ENCODE measurements around the gene RHOF. TPM values are rescaled to one million over a fixed set of nuclear protein-coding genes. Genes with fewer than 3 reads are reported as not detected.

RHOF gene
- total and polyA plus RNA-seq, 11 donors: 18.8 to 45.2 (median 25.7) TPM

DNA sequence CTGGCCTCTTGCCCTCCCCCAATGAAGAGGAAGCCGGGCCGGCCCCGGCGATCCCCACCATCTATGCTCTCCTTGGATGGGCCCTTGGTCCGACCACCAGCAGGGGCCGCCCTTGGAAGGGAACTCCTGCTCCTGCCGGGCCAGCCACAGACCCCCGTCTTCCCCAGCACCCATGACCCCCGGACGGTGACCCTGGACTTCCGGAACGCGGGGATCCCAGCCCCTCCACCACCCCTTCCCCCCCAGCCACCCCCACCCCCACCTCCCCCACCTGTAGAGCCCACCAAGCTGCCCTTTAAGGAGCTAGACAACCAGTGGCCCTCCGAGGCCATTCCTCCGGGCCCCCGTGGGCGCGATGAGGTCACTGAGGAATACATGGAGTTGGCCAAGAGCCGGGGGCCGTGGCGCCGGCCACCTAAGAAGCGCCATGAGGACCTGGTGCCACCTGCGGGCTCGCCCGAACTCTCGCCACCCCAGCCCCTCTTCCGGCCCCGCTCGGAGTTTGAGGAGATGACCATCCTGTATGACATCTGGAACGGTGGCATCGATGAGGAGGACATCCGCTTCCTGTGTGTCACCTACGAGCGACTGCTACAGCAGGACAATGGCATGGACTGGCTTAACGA lies 29.7 kb upstream of the RHOF start:
- Histone ChIP-seq H3K36me3 (peaks cover 0 to 97% (median 87%) of the 10 kb centered on the region in 9 donors), H3K27me3 (no peaks in the 10 kb centered on the region), H3K9me3 (no peaks in the 10 kb centered on the region), H3K27ac (no peak overlapping the region), H3K4me1 (peaks cover 0 to 8% (median 0%) of the 10 kb centered on the region in 12 donors), H3K4me3 (no peak overlapping the region)
- 85 to 91% (median 89%) methylated on average over 22 to 36 of the region's 36 CpGs for WGBS, 4 donors
- ATAC-seq (peak in 1 of 4 donors; percentile 7), DNase-seq (peak in 2 of 5 donors; percentile 19 to 20)
- intact Hi-C loops (cut with DNase I): no loop called here
- TF ChIP-seq POLR2A (IDR thresholded peaks at IDR 0.05): no peak
- TF ChIP-seq, protein P1, sequence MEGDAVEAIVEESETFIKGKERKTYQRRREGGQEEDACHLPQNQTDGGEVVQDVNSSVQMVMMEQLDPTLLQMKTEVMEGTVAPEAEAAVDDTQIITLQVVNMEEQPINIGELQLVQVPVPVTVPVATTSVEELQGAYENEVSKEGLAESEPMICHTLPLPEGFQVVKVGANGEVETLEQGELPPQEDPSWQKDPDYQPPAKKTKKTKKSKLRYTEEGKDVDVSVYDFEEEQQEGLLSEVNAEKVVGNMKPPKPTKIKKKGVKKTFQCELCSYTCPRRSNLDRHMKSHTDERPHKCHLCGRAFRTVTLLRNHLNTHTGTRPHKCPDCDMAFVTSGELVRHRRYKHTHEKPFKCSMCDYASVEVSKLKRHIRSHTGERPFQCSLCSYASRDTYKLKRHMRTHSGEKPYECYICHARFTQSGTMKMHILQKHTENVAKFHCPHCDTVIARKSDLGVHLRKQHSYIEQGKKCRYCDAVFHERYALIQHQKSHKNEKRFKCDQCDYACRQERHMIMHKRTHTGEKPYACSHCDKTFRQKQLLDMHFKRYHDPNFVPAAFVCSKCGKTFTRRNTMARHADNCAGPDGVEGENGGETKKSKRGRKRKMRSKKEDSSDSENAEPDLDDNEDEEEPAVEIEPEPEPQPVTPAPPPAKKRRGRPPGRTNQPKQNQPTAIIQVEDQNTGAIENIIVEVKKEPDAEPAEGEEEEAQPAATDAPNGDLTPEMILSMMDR (IDR thresholded peaks at IDR 0.05): no peak

DNA sequence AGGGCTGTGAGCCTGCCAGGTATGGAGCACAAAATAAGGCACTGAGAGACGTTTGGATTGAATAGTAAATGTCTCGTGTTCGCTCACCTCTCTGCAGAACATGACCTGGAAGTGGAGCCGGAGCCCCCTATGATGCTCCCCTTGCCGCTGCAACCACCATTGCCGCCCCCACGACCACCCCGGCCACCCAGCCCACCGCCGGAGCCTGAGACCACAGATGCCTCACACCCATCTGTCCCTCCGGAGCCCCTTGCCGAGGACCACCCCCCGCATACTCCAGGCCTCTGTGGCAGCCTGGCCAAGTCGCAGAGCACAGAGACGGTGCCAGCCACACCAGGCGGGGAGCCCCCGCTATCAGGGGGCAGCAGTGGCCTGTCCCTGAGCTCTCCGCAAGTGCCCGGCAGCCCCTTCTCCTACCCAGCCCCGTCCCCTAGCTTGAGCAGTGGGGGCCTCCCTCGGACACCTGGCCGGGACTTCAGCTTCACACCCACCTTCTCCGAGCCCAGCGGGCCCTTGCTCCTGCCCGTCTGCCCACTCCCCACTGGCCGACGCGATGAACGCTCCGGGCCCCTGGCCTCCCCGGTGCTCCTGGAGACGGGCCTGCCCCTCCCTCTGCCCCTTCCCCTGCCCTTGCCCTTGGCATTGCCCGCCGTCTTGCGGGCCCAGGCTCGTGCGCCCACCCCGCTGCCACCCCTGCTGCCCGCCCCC lies 29.1 kb upstream of the RHOF start:
- Histone ChIP-seq H3K27ac (no peak overlapping the region), H3K4me1 (peaks cover 0 to 8% (median 0%) of the 10 kb centered on the region in 12 donors), H3K36me3 (peaks cover under 1 to 97% (median 87%) of the 10 kb centered on the region in 9 donors), H3K9me3 (no peaks in the 10 kb centered on the region), H3K4me3 (no peak overlapping the region), H3K27me3 (no peaks in the 10 kb centered on the region)
- DNase-seq: peak in 2 of 5 donors; percentile 16 to 30
- peak in 1 of 4 donors; percentile 9 for ATAC-seq
- WGBS, 4 donors: 88 to 91% (median 90%) methylated on average over 37 to 39 of the region's 39 CpGs
- TF ChIP-seq, protein P1 (IDR thresholded peaks at IDR 0.05): no peak
- TF ChIP-seq POLR2A (IDR thresholded peaks at IDR 0.05): no peak
- intact Hi-C loops (cut with DNase I): no loop called here

DNA sequence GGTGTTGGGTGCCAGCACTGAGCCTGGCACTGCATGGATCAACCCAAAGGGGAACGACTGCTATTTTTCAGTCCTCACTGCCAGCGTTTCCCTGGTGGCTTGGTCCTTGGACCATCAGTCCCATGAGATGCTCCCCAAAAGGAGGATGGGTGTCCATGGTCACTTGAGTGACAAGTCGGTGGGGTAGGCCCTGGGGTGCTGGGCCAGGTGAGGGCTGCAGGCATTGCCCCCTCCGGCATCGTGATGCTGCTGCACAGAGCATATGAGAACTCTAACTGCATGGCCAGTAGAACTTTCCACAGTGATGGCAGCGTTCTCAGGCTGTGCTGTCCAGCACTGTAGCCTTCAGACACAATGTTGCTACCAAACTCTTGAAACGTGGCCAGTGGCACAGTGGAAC lies 26.6 kb upstream of the RHOF start:
- Histone ChIP-seq H3K4me3 (no peak overlapping the region), H3K9me3 (no peaks in the 10 kb centered on the region), H3K27ac (no peak overlapping the region), H3K36me3 (peaks cover 8 to 99% (median 94%) of the 10 kb centered on the region in 9 donors), H3K4me1 (peaks cover 0 to under 1% (median 0%) of the 10 kb centered on the region in 12 donors), H3K27me3 (no peaks in the 10 kb centered on the region)
- TF ChIP-seq, protein P1 (IDR thresholded peaks at IDR 0.05): no peak
- TF ChIP-seq POLR2A (IDR thresholded peaks at IDR 0.05): no peak
- ATAC-seq (no peak), DNase-seq (peak in 1 of 5 donors; percentile 4)
- intact Hi-C loops (cut with DNase I): no loop called here
- WGBS, 4 donors: 78 to 89% (median 86%) methylated on average over 7 of the region's 7 CpGs

DNA sequence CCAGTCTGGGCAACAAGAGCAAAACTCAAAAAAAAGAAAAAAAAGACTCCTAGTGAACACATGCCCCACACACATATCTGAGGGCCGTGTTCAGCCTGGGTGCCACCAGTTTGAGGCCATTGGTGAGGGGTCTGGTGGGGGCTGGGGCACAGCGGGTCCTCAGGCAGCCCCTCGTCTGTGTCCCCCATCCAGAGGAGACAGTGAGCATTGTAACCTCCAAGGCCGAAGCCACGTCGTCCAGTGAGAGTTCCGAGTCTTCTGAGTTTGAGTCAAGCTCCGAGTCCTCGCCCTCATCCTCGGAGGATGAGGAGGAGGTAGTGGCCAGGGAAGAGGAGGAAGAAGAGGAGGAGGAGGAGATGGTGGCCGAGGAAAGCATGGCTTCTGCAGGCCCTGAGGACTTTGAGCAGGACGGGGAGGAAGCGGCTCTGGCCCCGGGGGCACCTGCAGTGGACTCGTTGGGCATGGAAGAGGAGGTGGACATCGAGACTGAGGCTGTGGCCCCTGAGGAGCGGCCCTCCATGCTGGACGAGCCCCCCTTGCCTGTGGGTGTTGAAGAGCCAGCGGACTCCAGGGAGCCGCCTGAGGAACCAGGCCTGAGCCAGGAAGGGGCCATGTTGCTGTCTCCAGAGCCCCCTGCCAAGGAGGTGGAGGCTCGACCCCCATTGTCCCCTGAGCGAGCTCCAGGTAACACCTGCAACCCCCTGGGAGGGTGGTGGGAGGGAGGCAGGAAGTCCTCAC lies 25.9 kb upstream of the RHOF start:
- 89 to 93% (median 90%) methylated on average over 22 of the region's 22 CpGs for WGBS, 4 donors
- Histone ChIP-seq H3K9me3 (no peaks in the 10 kb centered on the region), H3K36me3 (peaks cover 8 to 99% (median 97%) of the 10 kb centered on the region in 9 donors), H3K4me1 (no peaks in the 10 kb centered on the region), H3K27me3 (no peaks in the 10 kb centered on the region), H3K27ac (no peak overlapping the region), H3K4me3 (no peak overlapping the region)
- intact Hi-C loops (cut with DNase I): no loop called here
- ATAC-seq (no peak), DNase-seq (peak in 1 of 5 donors; percentile 16)
- TF ChIP-seq, protein P1 (IDR thresholded peaks at IDR 0.05): no peak
- TF ChIP-seq POLR2A (IDR thresholded peaks at IDR 0.05): no peak

Measured in heart left ventricle (tissue), 16 donors.